ENCODE measurements around the gene VPS51. TPM values are rescaled to one million over a fixed set of nuclear protein-coding genes. Genes with fewer than 3 reads are reported as not detected.

The VPS51 gene
- total and polyA plus RNA-seq, 9 of the 15 experiments (the other 6 are each of a cell fraction or from before 2014, with no cell fraction given) = 1.8 to 143 (median 46.8) TPM

GRCh38 chr11:65121865-65122696 is 26.1 kb downstream of the VPS51 start, which contains the start of the genes FAU and MRPL49 (continued):
- no peak; the same call in 1 of the 2 replicates for TF ChIP-seq ZBTB40 (IDR thresholded peaks at IDR 0.05)
- 0 out of 2 replicates have a peak, but pooled peaks have one; percentile 6 for TF ChIP-seq ZBTB40 (CRISPR knock-in tag; IDR thresholded peaks at IDR 0.05)
- TF ChIP-seq MITF (IDR thresholded peaks at IDR 0.05) = no peak
- TF ChIP-seq TFAM (CRISPR knock-in tag; conservative IDR thresholded peaks at IDR 0.05) = no peak
- TF ChIP-seq FOXA3 (CRISPR knock-in tag; conservative IDR thresholded peaks at IDR 0.05 in 1 of 2, IDR thresholded peaks at IDR 0.05 in 1 of 2) = no peak
- TF ChIP-seq CBFA2T3 (IDR thresholded peaks at IDR 0.05) = no peak
- no peak for TF ChIP-seq TCF7 (IDR thresholded peaks at IDR 0.05; ENCODE audit: borderline replicate concordance)
- TF ChIP-seq ZFP1 (CRISPR knock-in tag; IDR thresholded peaks at IDR 0.05) = no peak
- peak; percentile 67 for TF ChIP-seq MAX (CRISPR knock-in tag; IDR thresholded peaks at IDR 0.05)
- TF ChIP-seq POLR2G (IDR thresholded peaks at IDR 0.05; ENCODE audit: low read depth, low read length) = peak; percentile 99
- TF ChIP-seq ZNF395 (CRISPR knock-in tag; IDR thresholded peaks at IDR 0.05) = peak; percentile 56
- peak; percentile 94 for TF ChIP-seq ATF1 (CRISPR knock-in tag; IDR thresholded peaks at IDR 0.05)
- peak; percentile 99 for TF ChIP-seq ATF1 (tag; IDR thresholded peaks at IDR 0.05)
- no peak; a peak in 1 of 4 replicates for TF ChIP-seq RAD21 (CRISPR knock-in tag; conservative IDR thresholded peaks at IDR 0.05 in 1 of 2, IDR thresholded peaks at IDR 0.05 in 1 of 2)
- TF ChIP-seq ZNF354B (CRISPR knock-in tag; IDR thresholded peaks at IDR 0.05) = no peak

Measured in K562 (cell line).